GM12878 (cell line): ENCODE measurements around the gene USP14. TPM values are rescaled to one million over a fixed set of nuclear protein-coding genes. Genes with fewer than 3 reads are reported as not detected.

ENCODE experiments used
- ATAC-seq: fragments of 200-7000 bp; cut with Tn5 transposase; 3 replicates; pipeline ENCODE4 v1.9.1; 2020; ENCODE audit warnings: mild to moderate bottlenecking, moderate library complexity
- BruUV-seq: library from RNA; stranded (reverse); fragments of 400-500 nt; replicated peaks from 2 replicates; lab custom pipeline; 2021; lab: Mats Ljungman, UMichigan
- CTCF ChIA-PET: fragments of 300-600 bp; sonication (Branson Sonifier 250); formaldehyde crosslinking; extraction: SDS; loops from one replicate; lab custom pipeline; 2021; ENCODE audit warnings: inconsistent platforms; lab: Yijun Ruan, JAX
- POLR2A ChIA-PET: fragments of 350-600 bp; formaldehyde crosslinking; extraction: SDS; loops from one replicate; lab custom pipeline; 2021; ENCODE audit warnings: inconsistent platforms; lab: Charles Lee
- RAD21 ChIA-PET: fragments of 300-600 bp; sonication (Branson Sonifier 250); formaldehyde crosslinking; loops from one replicate; lab custom pipeline; 2023; ENCODE audit warnings: antibody characterized with exemption; ENCODE audit not compliant: unreplicated experiment; lab: Charles Lee
- SMC1A ChIA-PET: fragments of 300-600 bp; sonication (Branson Sonifier 250); formaldehyde crosslinking; loops from one replicate; lab custom pipeline; 2023; ENCODE audit not compliant: unreplicated experiment, uncharacterized antibody; lab: Charles Lee
- DNase-seq: peaks from one replicate; pipeline ENCODE4 v3.0.0-alpha.2; 2011; ENCODE audit warnings: low read depth, low spot score
- FAIRE-seq: peaks from 3 replicates; lab custom pipeline; 2011; peaks lifted over from hg19 to GRCh38; lab: Jason Lieb, UNC
- H2AFZ ChIP-seq: 2 replicates; pipeline ENCODE4 v1.6.0; 2011; ENCODE audit warnings: low read depth, low read length, control low read depth; ENCODE audit not compliant: control insufficient read depth
- H3K27ac ChIP-seq: 2 replicates; pipeline ENCODE4 v1.5.1; 2011; ENCODE audit warnings: control low read depth; ENCODE audit not compliant: control insufficient read depth, insufficient read depth
- H3K27me3 ChIP-seq, 2 experiments: replicated peaks in 1 of 2; 2 replicates each; pipeline versions ENCODE4 v1.6.0 to v1.6.1; 2011; ENCODE audit warnings: low read length in 1 of 2; ENCODE audit not compliant: control insufficient read depth in 2 of 2, insufficient read depth in 2 of 2
- H3K36me3 ChIP-seq, 2 experiments: 2 replicates each; pipeline ENCODE4 v1.5.1; 2011; ENCODE audit warnings: low read length in 1 of 2; ENCODE audit not compliant: control insufficient read depth in 2 of 2, insufficient read depth in 2 of 2
- H3K4me1 ChIP-seq: 2 replicates; pipeline ENCODE4 v1.6.1; 2011; ENCODE audit warnings: mild to moderate bottlenecking, low read length, moderate library complexity, mixed read lengths; ENCODE audit not compliant: control insufficient read depth, insufficient read depth
- H3K4me2 ChIP-seq: 2 replicates; pipeline ENCODE4 v1.6.0; 2011; ENCODE audit warnings: control low read depth; ENCODE audit not compliant: control insufficient read depth, insufficient read depth
- H3K4me3 ChIP-seq: fragments of 200-600 bp; sonication (generic); 2 replicates; pipeline ENCODE4 v1.5.1; 2016
- H3K79me2 ChIP-seq: 2 replicates; pipeline ENCODE4 v1.6.0; 2011; ENCODE audit warnings: low read length; ENCODE audit not compliant: control insufficient read depth, insufficient read depth
- H3K9ac ChIP-seq: 2 replicates; pipeline ENCODE4 v1.8.0; 2011; ENCODE audit warnings: low read length, control low read depth, mixed read lengths; ENCODE audit not compliant: control insufficient read depth, insufficient read depth
- H3K9me3 ChIP-seq: replicated peaks from 3 replicates; pipeline ENCODE4 v1.5.1; 2011; ENCODE audit warnings: mild to moderate bottlenecking, low read length; ENCODE audit not compliant: control insufficient read depth, insufficient read depth
- H4K20me1 ChIP-seq: 2 replicates; pipeline ENCODE4 v1.6.0; 2011; ENCODE audit not compliant: control insufficient read depth, insufficient read depth
- BHLHE40 ChIP-seq, 2 experiments: fragments of 450-650 bp in 1 of 2; IDR thresholded peaks; 2 replicates each; pipeline ENCODE4 v1.6.1; 2011 to 2017; ENCODE audit warnings: low read depth in 2 of 2, borderline replicate concordance in 1 of 2, improper control_type of control experiment in 1 of 2, low read length in 1 of 2, mild to moderate bottlenecking in 1 of 2
- BMI1 ChIP-seq: fragments of 450-650 bp; IDR thresholded peaks from 2 replicates; pipeline ENCODE4 v1.6.1; 2016; ENCODE audit warnings: mild to moderate bottlenecking, moderate library complexity, borderline replicate concordance
- CHD1 ChIP-seq: IDR thresholded peaks from 2 replicates; pipeline ENCODE4 v1.6.1; 2012; ENCODE audit warnings: low read depth, low read length, improper control_type of control experiment
- EGR1 ChIP-seq, 2 experiments: IDR thresholded peaks; 1 replicate in 1 of 2; 2 replicates in 1 of 2; pipeline ENCODE4 v1.6.1; 2011 to 2012; ENCODE audit warnings: low read depth in 2 of 2, low read length in 2 of 2, borderline replicate concordance in 1 of 2, mild to moderate bottlenecking in 1 of 2, moderate library complexity in 1 of 2
- ESRRA ChIP-seq: IDR thresholded peaks from 2 replicates; pipeline ENCODE4 v1.6.1; 2012; ENCODE audit warnings: mild to moderate bottlenecking, low read length, improper control_type of control experiment
- HDAC6 ChIP-seq: fragments of 200-600 bp; sonication (generic); IDR thresholded peaks from one replicate; pipeline ENCODE4 v1.8.0; 2017; ENCODE audit warnings: antibody characterized with exemption; ENCODE audit not compliant: unreplicated experiment
- MAX ChIP-seq: IDR thresholded peaks from 2 replicates; pipeline ENCODE4 v1.6.1; 2012; ENCODE audit warnings: low read depth, low read length, improper control_type of control experiment
- MTA2 ChIP-seq: fragments of 450-650 bp; IDR thresholded peaks from 2 replicates; pipeline ENCODE4 v1.6.1; 2016; ENCODE audit warnings: low read depth, mild to moderate bottlenecking, moderate library complexity
- NFXL1 ChIP-seq: fragments of 450-650 bp; IDR thresholded peaks from 2 replicates; pipeline ENCODE4 v1.6.1; 2017; ENCODE audit warnings: antibody characterized with exemption, mild to moderate bottlenecking, borderline replicate concordance
- NFYB ChIP-seq: IDR thresholded peaks from 2 replicates; pipeline ENCODE4 v1.6.1; 2011; ENCODE audit warnings: low read depth, mild to moderate bottlenecking, low read length, improper control_type of control experiment, moderate library complexity; ENCODE audit not compliant: insufficient read depth
- PAX8 ChIP-seq: fragments of 450-650 bp; IDR thresholded peaks from 2 replicates; pipeline ENCODE4 v1.6.1; 2017; ENCODE audit warnings: mild to moderate bottlenecking, moderate library complexity
- PKNOX1 ChIP-seq: fragments of 450-650 bp; IDR thresholded peaks from 2 replicates; pipeline ENCODE4 v1.6.1; 2016; ENCODE audit warnings: mild to moderate bottlenecking
- RAD21 ChIP-seq: IDR thresholded peaks from 2 replicates; pipeline ENCODE4 v1.6.1; 2011; ENCODE audit warnings: mild to moderate bottlenecking, low read depth, low read length, moderate library complexity; ENCODE audit not compliant: insufficient read depth
- RELA ChIP-seq: fragments of 450-650 bp; IDR thresholded peaks from 2 replicates; pipeline ENCODE4 v1.8.0; 2014; ENCODE audit warnings: borderline replicate concordance; ENCODE audit not compliant: partially characterized antibody
- SIN3A ChIP-seq: IDR thresholded peaks from 2 replicates; pipeline ENCODE4 v1.6.1; 2012; ENCODE audit warnings: low read depth, low read length, improper control_type of control experiment
- YY1 ChIP-seq: IDR thresholded peaks from 2 replicates; pipeline ENCODE4 v1.6.1; 2011; ENCODE audit warnings: low read depth, mild to moderate bottlenecking, low read length
- ZNF207 ChIP-seq: fragments of 450-650 bp; IDR thresholded peaks from 2 replicates; pipeline ENCODE4 v1.6.1; 2014; ENCODE audit warnings: antibody characterized with exemption, mild to moderate bottlenecking, borderline replicate concordance
- ZNF24 ChIP-seq: fragments of 450-650 bp; IDR thresholded peaks from 2 replicates; pipeline ENCODE4 v1.6.1; 2017; ENCODE audit warnings: antibody characterized with exemption, mild to moderate bottlenecking
- WGBS: methylation state at CpG from one replicate; pipeline ENCODE4 v1.1.6; 2016; ENCODE audit warnings: low lambda C conversion rate; ENCODE audit not compliant: insufficient replicate concordance, insufficient coverage; ENCODE audit errors: missing lambda C conversion rate; 5-methylcytosine and 5-hydroxymethylcytosine counted together
- in situ Hi-C: fragments of 300-500 bp; cut with MboI; formaldehyde crosslinking; loops from 9 replicates; pipeline ENCODE4 v1.14.3; 2018; ENCODE audit warnings: mixed read lengths
- intact Hi-C: fragments of 100-400 bp; cut with micrococcal nuclease; formaldehyde crosslinking; loops from one replicate; pipeline ENCODE4 v1.14.2; 2022; ENCODE audit not compliant: unreplicated experiment
- polyA plus RNA-seq, 11 experiments: library from polyadenylated mRNA; depleted of rRNA in 4 of 11; unstranded in 6 of 11; stranded (reverse) in 5 of 11; fragments of >200 nt; fragmentation: Nextera tagmentation in 4 of 11; fragmentation: Illumina TruSeq in 1 of 11; extraction: Ambion mirVana in 4 of 11; extraction: Trizol in 1 of 11; gene quantifications; 1 replicate in 1 of 11; 2 replicates in 10 of 11; pipeline versions ENCODE4 v1.2.1 to v1.2.3, GENCODE V29; 2011 to 2016; ENCODE audit warnings: inconsistent platforms in 2 of 11, missing spikeins in 2 of 11, low read depth in 1 of 11
- total RNA-seq, 4 experiments: library from RNA; depleted of rRNA in 3 of 4; stranded (reverse); fragments of >200 nt in 3 of 4; fragmentation: Illumina TruSeq in 1 of 4; extraction: Trizol in 1 of 4; gene quantifications; 2 replicates each; pipeline versions ENCODE4 v1.2.1 to v1.2.3, GENCODE V29; 2013 to 2021

The USP14 gene
- total and polyA plus RNA-seq, 10 of the 15 experiments (the other 5 are each of a cell fraction or from before 2014, with no cell fraction given), result 14.3 to 127 (median 29.6) TPM

GRCh38 chr18:159037-159652, 788 bp downstream of the USP14 start:
- H2AFZ ChIP-seq, result peak overlapping the region; percentile 33
- H3K9me3 ChIP-seq, result no peaks in the 10 kb centered on the region
- WGBS, result under 1% methylated on average over 23 of the region's 23 CpGs
- no peaks in the 10 kb centered on the region for H4K20me1 ChIP-seq
- H3K9ac ChIP-seq, result peak overlapping the region; percentile 70
- peak overlapping the region; percentile 74 for H3K27ac ChIP-seq
- POLR2A ChIA-PET, result interaction anchor here (1.1 kb wide), 1 partner anchor 24 kb away, joined by 3 read pairs; no protein-coding TSS in a partner anchor
- no TSS peak for BruUV-seq
- H3K4me2 ChIP-seq, result peak overlapping the region; percentile 86
- peaks cover 0 to 7% of the 10 kb centered on the region in 2 experiments; a peak in 2 of 4 replicates for H3K36me3 ChIP-seq
- H3K27me3 ChIP-seq, result no peaks in the 10 kb centered on the region
- peaks cover 49% of the 10 kb centered on the region for H3K79me2 ChIP-seq
- RAD21 ChIA-PET, result interaction anchor here (2.2 kb wide), 1 partner anchor 108 kb away, joined by 9 read pairs; the partner anchor contains the start of gene THOC1
- H3K4me1 ChIP-seq, result peaks cover 8% of the 10 kb centered on the region
- FAIRE-seq (no peak), ATAC-seq (peak; percentile 34), DNase-seq (no peak)
- SMC1A ChIA-PET, result interaction anchor here (0.7 to 1.5 kb wide), 3 partner anchors 13 to 457 kb away, joined by 3 to 5 read pairs (median 3); no protein-coding TSS in a partner anchor
- CTCF ChIA-PET, result interaction anchor here (0.9 to 2.1 kb wide), 6 partner anchors 12 to 345 kb away, joined by 3 to 6 read pairs (median 4); partner anchors contain the start of gene THOC1
- peak overlapping the region; percentile 83 for H3K4me3 ChIP-seq
- in situ Hi-C loops, result no loop called here
- intact Hi-C loops, result no loop called here
- TF ChIP-seq BMI1 (no peak), SIN3A (0 out of 2 replicates have a peak, but pooled peaks have one; percentile 9), NFXL1 (no peak), RAD21 (no peak), PKNOX1 (peak; percentile 53), MAX (no peak), CHD1 (no peak), NFYB (no peak), ZNF207 (0 out of 2 replicates have a peak, but pooled peaks have one; percentile 44), HDAC6 (no peak), ESRRA (no peak), BHLHE40 (IDR thresholded peaks at IDR 0.05; ENCODE audit: borderline replicate concordance in 1 of 2, low read depth in 2 of 2, low read length in 1 of 2) (no peak), EGR1 (IDR thresholded peaks at IDR 0.05; ENCODE audit: borderline replicate concordance in 1 of 2, low read depth in 2 of 2, low read length in 2 of 2) (no peak), ZNF24 (no peak), MTA2 (no peak), RELA (no peak), PAX8 (no peak), YY1 (peak; percentile 39; the same call in 1 of the 2 replicates)
- TF ChIP-seq, all 136 proteins: peak for 4
